ENCODE measurements around the gene MATCAP1. TPM values are rescaled to one million over a fixed set of nuclear protein-coding genes. Genes with fewer than 3 reads are reported as not detected.

MATCAP1 gene
- total and polyA plus RNA-seq, 2 of the 4 experiments (the other 2 are of a cell fraction), result 8.2 to 43.9 TPM

- DNase-seq, result no peak
Measured at GRCh38 chr16:67157892-67158635, 25.7 kb downstream of the MATCAP1 start.

More at GRCh38 chr16:67157892-67158635, 25.7 kb downstream of the MATCAP1 start:
- Histone ChIP-seq H2BK20ac (ENCODE audit: low read depth, low read length) (no peak overlapping the region), H3K36me3 (ENCODE audit: control insufficient read depth, insufficient read depth, low read length) (no peaks in the 10 kb centered on the region), H3K4me2 (ENCODE audit: low read depth, low read length) (no peak overlapping the region), H3K4me3 (ENCODE audit: insufficient read depth, low read depth, low read length) (no peak overlapping the region), H2AK9ac (replicated peaks; ENCODE audit: low read depth, low read length, poor library complexity) (no peak overlapping the region), H4K91ac (ENCODE audit: insufficient read depth, low read depth, low read length) (no peak overlapping the region), H4K20me1 (ENCODE audit: insufficient read depth, low read length) (peaks cover 30% of the 10 kb centered on the region), H4K5ac (ENCODE audit: low read depth, low read length) (no peak overlapping the region), H3K18ac (ENCODE audit: low read depth, low read length) (no peak overlapping the region), H3K23ac (ENCODE audit: low read depth, low read length) (no peak overlapping the region), H3K56ac (ENCODE audit: extremely low read depth, insufficient read depth, low read length) (no peak overlapping the region), H3K27me3 (ENCODE audit: control insufficient read depth, insufficient read depth, low read length) (peaks cover 1% of the 10 kb centered on the region; the same call in 1 of the 2 replicates), H2BK5ac (ENCODE audit: low read depth, low read length, poor library complexity, severe bottlenecking) (no peak overlapping the region), H3K14ac (replicated peaks; ENCODE audit: low read depth, low read length) (no peak overlapping the region), H2AK5ac (ENCODE audit: low read depth, low read length) (no peak overlapping the region; the same call in 1 of the 2 replicates), H3K9ac (ENCODE audit: low read depth, low read length) (no peak overlapping the region), H3K9me3 (ENCODE audit: control insufficient read depth, insufficient read depth, low read length) (no peaks in the 10 kb centered on the region), H3K79me1 (ENCODE audit: low read depth in 1 of 2, low read length in 2 of 2) (peaks cover 10 to 25% of the 10 kb centered on the region in 2 experiments; a peak in 2 of 4 replicates), H2AFZ (replicated peaks; ENCODE audit: low read length, poor library complexity) (no peak overlapping the region), H4K8ac (ENCODE audit: low read depth in 2 of 2, low read length in 2 of 2) (no peak overlapping the region), H2BK120ac (ENCODE audit: low read depth, low read length) (no peak overlapping the region), H3K9me1 (ENCODE audit: insufficient read depth, low read length) (peaks cover 5% of the 10 kb centered on the region; the same call in 1 of the 2 replicates), H2BK15ac (ENCODE audit: low read depth, low read length) (no peak overlapping the region), H3K4me1 (ENCODE audit: control insufficient read depth, insufficient read depth, low read length) (peaks cover 6% of the 10 kb centered on the region; the same call in 1 of the 2 replicates), H3K4ac (ENCODE audit: low read depth, low read length) (no peak overlapping the region), H3K27ac (ENCODE audit: insufficient read depth, low read length) (no peak overlapping the region)
- WGBS, 2 experiments (ENCODE audit: extremely low coverage in 2 of 2, insufficient read length in 1 of 2), result 41% methylated on average over 2 of the region's 7 CpGs; no CpG with 5 or more reads in 1 of the 2 experiments
- no peak for TF ChIP-seq NFE2L2 (IDR thresholded peaks at IDR 0.05; ENCODE audit: low read depth, low read length)
- TF ChIP-seq BHLHE40 (IDR thresholded peaks at IDR 0.05; ENCODE audit: low read depth, low read length), result no peak
- TF ChIP-seq POLR2A (IDR thresholded peaks at IDR 0.05; ENCODE audit: low read depth, low read length), result no peak
- no peak for TF ChIP-seq RCOR1 (IDR thresholded peaks at IDR 0.05; ENCODE audit: insufficient replicate concordance, low read length)
- no peak for TF ChIP-seq RAD21 (IDR thresholded peaks at IDR 0.05; ENCODE audit: low read length)
- TF ChIP-seq USF2 (IDR thresholded peaks at IDR 0.05; ENCODE audit: low read depth, low read length), result no peak
- TF ChIP-seq RFX5 (IDR thresholded peaks at IDR 0.05; ENCODE audit: low read depth, low read length), result no peak
- no peak for TF ChIP-seq FOS (IDR thresholded peaks at IDR 0.05; ENCODE audit: low read depth, low read length)
- no peak for TF ChIP-seq MXI1 (IDR thresholded peaks at IDR 0.05; ENCODE audit: borderline replicate concordance, low read depth, low read length)
- no peak for TF ChIP-seq MAZ (IDR thresholded peaks at IDR 0.05; ENCODE audit: borderline replicate concordance, low read depth, low read length)
- TF ChIP-seq CTCF (conservative IDR thresholded peaks at IDR 0.05; ENCODE audit: low read depth, low read length), result no peak
- TF ChIP-seq MAFK (IDR thresholded peaks at IDR 0.05; ENCODE audit: low read depth, low read length), result no peak
- POLR2A ChIA-PET (ENCODE audit: unreplicated experiment), result no interaction called here
- no peak for ATAC-seq (ENCODE audit: low read depth)
- CTCF ChIA-PET, result interaction anchor here (0.9 kb wide), 1 partner anchor 27 kb away, joined by 3 read pairs; no protein-coding TSS in a partner anchor
- no TSS peak for BruUV-seq (replicated peaks)
- in situ Hi-C loops (cut with MboI; ENCODE audit: low sequenced_read_pairs) (loop anchor here (5.0 kb wide), 1 partner anchor 196 kb away; the partner anchor contains the start of gene CES3), dilution Hi-C loops (cut with HindIII; ENCODE audit: low sequenced_read_pairs, unreplicated experiment) (no loop called here), intact Hi-C loops (cut with micrococcal nuclease) (loop anchor here (10.0 kb wide), 1 partner anchor 263 kb away; no protein-coding TSS in a partner anchor)

All from IMR-90 (cell line).